ENCODE data around the gene PRKCI. TPM values are rescaled to one million over a fixed set of nuclear protein-coding genes. Genes with fewer than 3 reads are reported as not detected.

The PRKCI gene
- total and polyA plus RNA-seq, 9 of the 15 experiments (the other 6 are each of a cell fraction or from before 2014, with no cell fraction given), result 10.5 to 43.2 (median 31.4) TPM

- Histone ChIP-seq H3K9me3 (replicated peaks; ENCODE audit: control insufficient read depth, insufficient read depth, low read depth, low read length) (no peaks in the 10 kb centered on the region; the same call in 1 of the 2 replicates), H2AFZ (ENCODE audit: low read depth, low read length) (no peak overlapping the region), H3K4me3 (no peak overlapping the region), H3K4me1 (replicated peaks in 1 of 2; ENCODE audit: control insufficient read depth in 2 of 2, insufficient read depth in 2 of 2, low read length in 2 of 2) (no peaks in the 10 kb centered on the region; a peak in 1 of 5 replicates), H3K9me1 (ENCODE audit: control insufficient read depth, insufficient read depth, low read length) (no peaks in the 10 kb centered on the region), H4K20me1 (replicated peaks; ENCODE audit: control insufficient read depth, insufficient read depth, low read length) (no peaks in the 10 kb centered on the region), H3K36me3 (ENCODE audit: control insufficient read depth, insufficient read depth, low read length) (no peaks in the 10 kb centered on the region), H3K79me2 (ENCODE audit: control insufficient read depth, insufficient read depth, low read length) (no peaks in the 10 kb centered on the region), H3K27me3 (ENCODE audit: control insufficient read depth in 2 of 2, insufficient read depth in 2 of 2, low read length in 2 of 2) (no peaks in the 10 kb centered on the region), H3K4me2 (ENCODE audit: insufficient read depth, low read length) (no peak overlapping the region), H3K27ac (ENCODE audit: extremely low read depth, low read depth, low read length) (no peak overlapping the region), H3K9ac (ENCODE audit: insufficient read depth in 1 of 2, low read depth in 2 of 2, low read length in 2 of 2) (no peak overlapping the region)
- intact Hi-C loops (cut with micrococcal nuclease) (no loop called here), in situ Hi-C loops (cut with MboI) (no loop called here)
- DNase-seq (ENCODE audit: extremely low read depth in 1 of 4, low spot score in 3 of 4), result no peak
- FAIRE-seq, result no peak
- no peak for TF ChIP-seq ETS2 (tag; IDR thresholded peaks at IDR 0.05; ENCODE audit: borderline replicate concordance, poor library complexity, severe bottlenecking)
- no peak for TF ChIP-seq KLF1 (tag; IDR thresholded peaks at IDR 0.05)
- TF ChIP-seq COPS2 (conservative IDR thresholded peaks at IDR 0.05), result no peak
- no peak for TF ChIP-seq KDM5B (IDR thresholded peaks at IDR 0.05; ENCODE audit: insufficient replicate concordance, low read depth, low read length)
- no peak for TF ChIP-seq POLR3G (IDR thresholded peaks at IDR 0.05; ENCODE audit: extremely low read depth, insufficient read length, insufficient replicate concordance)
- TF ChIP-seq XRCC3 (IDR thresholded peaks at IDR 0.05), result no peak
- TF ChIP-seq ZNF232 (CRISPR knock-in tag; IDR thresholded peaks at IDR 0.05), result no peak
- TF ChIP-seq TSC22D4 (tag; IDR thresholded peaks at IDR 0.05), result no peak
- no peak for TF ChIP-seq ASH1L (IDR thresholded peaks at IDR 0.05; ENCODE audit: borderline replicate concordance, low read depth, partially characterized antibody)
- no peak for TF ChIP-seq TAL1 (IDR thresholded peaks at IDR 0.05)
- no peak for TF ChIP-seq FOSL1 (tag; conservative IDR thresholded peaks at IDR 0.05)
- no peak for TF ChIP-seq DDX20 (tag; IDR thresholded peaks at IDR 0.05; ENCODE audit: low read depth)
- no peak for TF ChIP-seq HMG20B (CRISPR knock-in tag; IDR thresholded peaks at IDR 0.05)
- no peak for TF ChIP-seq THAP12 (CRISPR knock-in tag; IDR thresholded peaks at IDR 0.05)
- no peak for TF ChIP-seq ZBTB1 (CRISPR knock-in tag; IDR thresholded peaks at IDR 0.05; ENCODE audit: borderline replicate concordance, low read depth)
- TF ChIP-seq THRAP3 (IDR thresholded peaks at IDR 0.05; ENCODE audit: borderline replicate concordance), result no peak
- TF ChIP-seq E2F8 (IDR thresholded peaks at IDR 0.05; ENCODE audit: low read depth, partially characterized antibody), result no peak
- TF ChIP-seq HDGF (IDR thresholded peaks at IDR 0.05), result no peak
- TF ChIP-seq CEBPG (CRISPR knock-in tag; IDR thresholded peaks at IDR 0.05), result no peak
- no peak for TF ChIP-seq CEBPG (tag; conservative IDR thresholded peaks at IDR 0.05 in 1 of 2, IDR thresholded peaks at IDR 0.05 in 1 of 2)
- no peak for ATAC-seq
- WGBS (ENCODE audit: insufficient coverage, low coverage, missing lambda C conversion rate), result 42% methylated on average over 4 of the region's 4 CpGs
- CTCF ChIA-PET (ENCODE audit: low intra/inter-chr PET ratio), result no interaction called here
- BruUV-seq (replicated peaks), result no TSS peak
- POLR2A ChIA-PET, result no interaction called here
These were observed 18.8 kb upstream of the PRKCI start for GRCh38 chr3:170203457-170203856.

All from K562 (cell line).